CD1c-positive myeloid dendritic cell (primary cell): ENCODE results near the gene LRRC58.

Source experiments
- DNase-seq: peaks from one replicate; pipeline ENCODE4 v3.0.0-alpha.2; 2016; ENCODE audit errors: extremely low spot score

Gene LRRC58

GRCh38 chr3:120276767-120277166, 72.4 kb downstream of the LRRC58 start:
- DNase-seq: no peak

GRCh38 chr3:120275618-120276017, 73.5 kb downstream of the LRRC58 start:
- no peak for DNase-seq

- no peak for DNase-seq
Observed at GRCh38 chr3:120274739-120275167, 74.4 kb downstream of the LRRC58 start.
